HG02678 (cell line): Measurements from ENCODE around the gene ANO6.

Experiments used
- ATAC-seq: cut with Tn5 transposase; IDR thresholded peaks from one replicate; pipeline ENCODE4 v1.9.1; 2021; ENCODE audit warnings: mild to moderate bottlenecking, moderate library complexity; ENCODE audit not compliant: unreplicated experiment

The ANO6 gene

GRCh38 chr12:45434094-45434493 lies 218.2 kb downstream of the ANO6 start:
- ATAC-seq = no peak

- ATAC-seq = no peak
Observed at GRCh38 chr12:45435945-45436710, 220.2 kb downstream of the ANO6 start.

DNA sequence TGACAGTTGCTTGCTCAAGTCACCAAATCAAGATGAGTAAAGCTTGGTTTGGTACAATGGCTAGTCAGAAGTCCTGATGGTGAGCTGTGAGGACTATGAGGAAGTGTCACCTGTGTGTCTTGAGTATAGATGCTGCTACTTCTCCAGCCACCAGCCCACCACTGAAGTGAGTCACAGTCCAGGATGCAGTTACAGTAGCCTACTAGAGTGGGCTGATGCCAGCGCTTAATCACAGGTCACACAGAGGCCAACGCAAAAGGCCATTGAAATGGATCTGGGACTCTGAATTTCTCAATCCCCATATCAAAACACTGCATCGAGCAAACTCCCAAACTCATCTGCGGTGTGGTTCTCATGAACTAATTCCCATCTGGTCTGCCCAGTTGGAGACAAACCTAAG lies 223.1 kb downstream of the ANO6 start:
- ATAC-seq = no peak

GRCh38 chr12:45446013-45446412 lies 230.1 kb downstream of the ANO6 start:
- ATAC-seq = no peak

GRCh38 chr12:45458238-45458637 lies 242.3 kb downstream of the ANO6 start:
- no peak for ATAC-seq

- no peak for ATAC-seq
Observed at GRCh38 chr12:45458854-45459807, 243.2 kb downstream of the ANO6 start.

DNA sequence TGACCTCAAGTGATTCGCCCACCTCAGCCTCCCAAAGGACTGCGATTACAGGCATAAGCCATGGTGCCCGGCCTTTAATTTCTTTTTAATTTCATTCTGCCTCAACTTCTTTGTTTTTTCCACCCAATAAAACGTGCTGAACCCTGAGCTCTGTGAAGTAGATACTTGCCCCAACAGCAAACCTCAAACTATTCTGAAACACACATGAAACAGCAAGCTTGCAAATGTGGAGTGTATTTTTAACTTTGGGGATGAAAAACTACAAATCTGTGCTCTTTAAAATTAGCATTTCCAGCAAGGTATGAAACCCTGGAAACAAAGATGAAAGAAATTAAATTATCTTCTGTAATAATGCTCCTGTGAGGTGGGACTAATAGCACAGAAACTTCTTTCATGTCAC lies 246.6 kb downstream of the ANO6 start:
- ATAC-seq = no peak

DNA sequence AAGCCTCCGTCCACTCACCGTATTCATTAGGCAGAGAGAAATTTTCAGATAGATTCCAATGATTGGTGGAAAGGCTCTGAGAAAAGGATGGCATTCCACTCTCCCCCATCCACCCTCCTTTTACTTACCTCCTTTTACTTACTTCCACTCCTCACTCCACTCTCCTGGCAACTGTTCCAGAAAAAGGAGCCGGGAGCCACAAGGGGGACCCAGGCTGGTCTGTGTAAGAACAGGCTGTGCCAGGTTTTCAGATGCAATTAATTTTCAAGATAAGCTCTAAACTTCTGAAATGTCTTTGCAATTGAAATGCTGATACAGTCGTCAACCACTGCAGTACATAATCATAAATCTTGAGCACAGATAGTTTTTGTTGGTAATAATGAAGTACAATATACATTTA lies 248.8 kb downstream of the ANO6 start:
- ATAC-seq = no peak

DNA sequence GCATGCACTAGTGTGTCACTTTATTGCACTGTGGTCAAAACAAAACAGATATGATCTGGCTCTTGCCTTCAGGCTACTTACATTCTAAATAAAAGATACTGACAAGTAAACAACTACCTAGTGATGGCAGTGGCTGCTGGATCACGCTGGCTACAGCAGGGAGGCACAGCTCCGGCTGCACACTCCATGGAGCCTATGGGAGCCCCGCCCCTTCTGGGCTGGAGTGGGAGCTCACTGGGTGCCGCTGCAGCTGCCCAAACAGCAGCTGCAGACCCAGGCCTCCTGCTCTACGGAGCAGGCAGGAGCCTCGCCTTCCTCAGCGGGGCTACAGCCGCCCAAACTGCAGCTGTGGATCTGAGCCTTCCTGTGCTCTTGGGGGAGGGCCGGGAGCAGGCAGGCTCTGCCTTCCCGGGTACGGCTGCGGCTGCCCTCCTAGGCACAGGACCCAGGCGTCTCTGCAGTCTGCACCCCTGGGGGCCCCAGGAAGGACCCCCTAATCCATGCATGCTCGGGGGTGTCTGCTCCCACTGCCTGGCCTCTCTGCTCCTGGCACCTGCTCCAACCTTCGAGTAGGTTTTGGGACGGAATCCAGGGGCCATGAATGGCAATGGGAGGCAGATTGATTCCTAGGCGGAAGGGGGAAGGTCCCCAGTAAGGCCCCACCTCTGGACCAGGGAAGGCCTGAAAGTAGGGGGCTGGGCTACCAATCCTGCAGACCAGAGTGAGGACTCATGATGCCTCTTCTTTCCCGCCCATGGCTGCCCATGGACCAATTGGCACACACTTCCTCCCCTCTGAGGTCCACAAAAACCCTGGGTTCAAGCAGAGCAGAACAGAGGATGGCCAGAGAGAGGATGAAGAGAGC lies 253.1 kb downstream of the ANO6 start:
- ATAC-seq = no peak

DNA sequence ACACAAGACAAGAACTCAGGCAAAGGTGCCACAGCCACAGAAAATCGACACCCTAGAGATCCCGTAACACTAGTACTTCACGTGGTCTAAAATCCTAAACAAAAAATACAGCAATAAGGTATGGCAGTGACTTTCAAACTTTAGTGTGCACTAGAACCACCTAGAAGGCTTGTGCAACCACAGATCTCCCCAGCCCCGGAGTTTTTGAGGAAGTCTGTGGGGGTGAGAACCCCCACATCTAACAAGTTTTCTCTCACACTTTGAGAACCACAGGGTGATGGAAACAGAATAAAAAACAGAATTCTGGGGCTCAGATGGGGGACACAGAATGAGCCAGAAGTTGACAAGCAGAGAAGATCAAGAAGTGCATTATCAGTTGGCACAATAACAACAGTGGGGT lies 254.0 kb downstream of the ANO6 start:
- no peak for ATAC-seq

GRCh38 chr12:45473636-45474035 lies 257.7 kb downstream of the ANO6 start:
- no peak for ATAC-seq

DNA sequence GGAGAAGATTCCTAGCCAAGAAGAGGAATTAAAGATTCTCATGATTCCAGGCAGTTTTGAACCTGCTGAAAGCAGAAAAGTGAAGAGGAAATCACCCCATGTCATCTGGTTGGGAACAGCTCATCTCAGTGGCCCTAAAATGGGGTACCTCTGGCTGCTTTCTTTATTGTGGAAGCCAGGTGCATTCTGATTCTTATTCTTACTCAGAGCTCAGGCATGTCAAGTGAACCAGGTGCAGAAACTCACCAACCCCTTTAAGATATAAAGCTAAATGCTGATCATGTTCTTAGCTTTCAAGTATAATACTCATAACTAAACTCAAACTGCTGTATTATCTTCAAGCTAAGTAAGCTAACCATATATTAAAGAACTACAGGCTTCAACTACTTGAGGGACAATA lies 259.7 kb downstream of the ANO6 start:
- no peak for ATAC-seq

DNA sequence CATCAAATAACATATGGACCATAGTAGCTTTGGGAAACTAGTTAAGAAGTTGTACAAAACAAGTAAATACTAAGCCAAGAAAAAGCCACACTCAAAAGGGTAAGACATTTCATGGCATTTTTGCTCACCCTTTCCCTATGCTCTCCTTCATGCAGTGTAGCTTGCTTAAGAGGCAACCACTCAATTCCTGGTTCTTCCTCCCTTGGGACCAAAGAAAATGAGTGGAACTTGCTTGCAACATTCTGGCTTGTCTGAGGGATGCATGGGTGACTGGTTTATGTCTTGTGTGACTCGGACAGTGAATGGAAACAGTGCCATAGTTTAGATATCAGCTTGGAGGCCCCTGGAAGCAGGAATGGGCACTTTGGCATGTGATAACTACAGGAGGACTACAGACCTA lies 261.6 kb downstream of the ANO6 start:
- no peak for ATAC-seq

DNA sequence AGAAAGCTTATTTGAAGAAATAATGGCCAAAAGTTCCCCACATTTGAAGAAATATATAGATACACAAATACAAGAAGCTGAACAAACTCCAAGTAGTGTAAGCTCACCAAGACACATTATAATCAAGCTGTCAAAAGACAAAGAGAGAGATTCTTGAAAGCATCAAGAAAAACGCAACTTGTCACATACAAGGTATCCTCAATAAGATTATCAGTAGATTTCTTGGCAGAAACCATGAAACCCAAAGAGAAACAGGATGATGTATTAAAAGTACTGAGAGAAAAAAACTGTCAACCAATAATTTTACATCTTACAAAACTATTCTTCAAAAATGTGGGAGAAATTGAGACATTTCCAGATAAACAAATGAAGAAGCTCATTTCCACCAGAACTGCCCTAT lies 263.0 kb downstream of the ANO6 start:
- ATAC-seq = no peak

DNA sequence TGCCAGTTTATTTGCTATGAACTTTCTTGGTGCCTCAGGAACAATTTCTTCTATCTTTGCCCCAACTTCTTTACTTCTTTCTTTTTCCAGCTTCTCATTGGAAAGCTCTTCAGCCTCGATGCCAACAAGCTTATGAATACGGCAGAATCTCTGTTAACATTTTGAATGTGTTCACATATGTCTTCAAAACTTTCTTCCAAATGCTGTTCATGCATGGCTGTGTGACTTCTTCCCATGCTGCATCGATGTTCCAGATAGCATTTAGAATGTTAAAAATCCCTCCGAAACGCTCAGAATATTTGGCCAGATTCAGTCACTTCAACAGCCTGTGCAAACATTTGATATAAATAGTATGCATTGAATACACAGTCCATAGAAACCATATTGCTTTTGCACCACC lies 265.9 kb downstream of the ANO6 start:
- ATAC-seq = no peak

DNA sequence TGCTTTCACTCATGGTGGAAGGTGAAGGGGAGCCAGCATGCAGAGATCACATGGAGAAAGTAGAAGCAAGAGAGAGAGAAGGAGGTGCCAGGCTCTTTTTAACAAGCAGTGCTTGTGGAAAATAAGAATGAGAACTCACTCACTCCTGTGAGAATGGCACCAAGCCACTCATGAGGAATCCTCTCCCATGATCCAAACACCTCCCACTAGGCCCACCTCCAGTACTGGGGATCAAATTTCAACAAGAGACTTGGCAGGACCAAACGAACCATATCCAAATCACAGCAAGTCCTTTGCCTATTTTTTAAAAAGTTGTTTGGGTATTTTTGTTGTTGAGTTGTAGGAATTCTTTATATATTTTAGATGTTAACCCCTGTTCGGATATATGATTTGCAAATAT lies 267.7 kb downstream of the ANO6 start:
- no peak for ATAC-seq
